HG03558 (cell line): Measurements from ENCODE around the gene HTR1D.
"Not testable (repeated sequence)": the region's sequence is repeated elsewhere in the genome, so short reads cannot be mapped to it uniquely, and the experiment has no call there.

ENCODE experiments used
- ATAC-seq: cut with Tn5 transposase; IDR thresholded peaks from one replicate; pipeline ENCODE4 v1.9.1; 2021; ENCODE audit warnings: moderate number of reproducible peaks; ENCODE audit not compliant: unreplicated experiment; ENCODE audit errors: extremely low read depth

Gene HTR1D

GRCh38 chr1:23221107-23221506 is 3.8 kb upstream of the HTR1D start:
- no peak for ATAC-seq

GRCh38 chr1:23216771-23217420 is 406 bp downstream of the HTR1D start:
- no peak for ATAC-seq

GRCh38 chr1:23215751-23216449 is 1.4 kb downstream of the HTR1D start:
- ATAC-seq = no peak

- ATAC-seq = no peak
Measured at GRCh38 chr1:23215291-23215690, 2.0 kb downstream of the HTR1D start.

GRCh38 chr1:23214640-23215039 is 2.7 kb downstream of the HTR1D start:
- ATAC-seq = no peak

GRCh38 chr1:23211955-23212354 is 5.3 kb downstream of the HTR1D start:
- ATAC-seq = no peak

GRCh38 chr1:23210963-23211362 is 6.3 kb downstream of the HTR1D start:
- no peak for ATAC-seq

GRCh38 chr1:23210351-23210785 is 6.9 kb downstream of the HTR1D start:
- no peak for ATAC-seq

- ATAC-seq = no peak
Measured at GRCh38 chr1:23209770-23210169, 7.5 kb downstream of the HTR1D start.

- no peak for ATAC-seq
Measured at GRCh38 chr1:23208527-23208926, 8.8 kb downstream of the HTR1D start.

GRCh38 chr1:23207733-23208132 is 9.6 kb downstream of the HTR1D start:
- ATAC-seq = not testable (repeated sequence)

- no peak for ATAC-seq
Measured at GRCh38 chr1:23202263-23202749, 15.0 kb downstream of the HTR1D start.

GRCh38 chr1:23200883-23201282 is 16.4 kb downstream of the HTR1D start:
- ATAC-seq = no peak

- ATAC-seq = no peak
Measured at GRCh38 chr1:23198373-23198772, 18.9 kb downstream of the HTR1D start.

GRCh38 chr1:23196627-23197328 is 20.5 kb downstream of the HTR1D start:
- no peak for ATAC-seq

- no peak for ATAC-seq
Measured at GRCh38 chr1:23194119-23194984, 22.9 kb downstream of the HTR1D start.

- no peak for ATAC-seq
Measured at GRCh38 chr1:23193391-23194118, 23.7 kb downstream of the HTR1D start.

GRCh38 chr1:23191199-23191598 is 26.1 kb downstream of the HTR1D start:
- ATAC-seq = no peak

GRCh38 chr1:23188936-23189452 is 28.3 kb downstream of the HTR1D start:
- ATAC-seq = not testable (repeated sequence)
